GM18951 (cell line): ENCODE measurements around the gene MYBBP1A.
A peak's percentile ranks its signal among the peaks of the same experiment; 100 is the strongest.
"Not testable (repeated sequence)": the region's sequence is repeated elsewhere in the genome, so short reads cannot be mapped to it uniquely, and the experiment has no call there.

Experiments
- POLR2A ChIP-seq: IDR thresholded peaks from 4 replicates; pipeline ENCODE4 v1.6.1; 2011; ENCODE audit warnings: mild to moderate bottlenecking; ENCODE audit not compliant: insufficient read length, insufficient read depth; ENCODE audit errors: extremely low read depth
- in situ Hi-C: fragments of 300-500 bp; cut with MboI; formaldehyde crosslinking; loops from one replicate; pipeline ENCODE4 v1.12.0; 2022; ENCODE audit warnings: low sequenced_read_pairs, mixed read lengths, inconsistent platforms; ENCODE audit not compliant: unreplicated experiment

Gene MYBBP1A

GRCh38 chr17:4554997-4555799 is at the start of gene MYBBP1A:
Gene MYBBP1A, minus strand, starts transcription at chr17:4555384. Its CDS starts 60 bp downstream, at chr17:4555324.
- in situ Hi-C loops: loop anchor here (25.0 kb wide), 1 partner anchor 332 kb away; the partner anchor contains the start of gene C17orf107
- peak; percentile 96 for TF ChIP-seq POLR2A

- in situ Hi-C loops: not testable (repeated sequence)
Observed at GRCh38 chr17:4604736-4605135, 49.6 kb upstream of the MYBBP1A start.

GRCh38 chr17:4604111-4604644 is 49.0 kb upstream of the MYBBP1A start:
- in situ Hi-C loops: no loop called here
- no peak for TF ChIP-seq POLR2A

GRCh38 chr17:4602041-4602440 is 46.9 kb upstream of the MYBBP1A start:
- no peak for TF ChIP-seq POLR2A
- in situ Hi-C loops: no loop called here

- no peak for TF ChIP-seq POLR2A
- in situ Hi-C loops: no loop called here
Observed at GRCh38 chr17:4601326-4601725, 46.1 kb upstream of the MYBBP1A start.

- no peak for TF ChIP-seq POLR2A
Observed at GRCh38 chr17:4600563-4600962, 45.4 kb upstream of the MYBBP1A start.

GRCh38 chr17:4599505-4600281 is 44.5 kb upstream of the MYBBP1A start:
- no peak for TF ChIP-seq POLR2A
- in situ Hi-C loops: no loop called here

More at GRCh38 chr17:4600563-4600962, 45.4 kb upstream of the MYBBP1A start:
- in situ Hi-C loops: no loop called here

- no peak for TF ChIP-seq POLR2A
- in situ Hi-C loops: no loop called here
Observed at GRCh38 chr17:4598776-4599504, 43.8 kb upstream of the MYBBP1A start.

- in situ Hi-C loops: no loop called here
- TF ChIP-seq POLR2A: no peak
Observed at GRCh38 chr17:4597975-4598374, 42.8 kb upstream of the MYBBP1A start.

- no peak for TF ChIP-seq POLR2A
- in situ Hi-C loops: no loop called here
Observed at GRCh38 chr17:4596636-4597380, 41.6 kb upstream of the MYBBP1A start.

GRCh38 chr17:4595685-4596342 is 40.6 kb upstream of the MYBBP1A start:
- in situ Hi-C loops: not testable (repeated sequence)
